ENCODE results near the gene MAP7D1. TPM values are rescaled to one million over a fixed set of nuclear protein-coding genes. Genes with fewer than 3 reads are reported as not detected.
A peak's percentile ranks its signal among the peaks of the same experiment; 100 is the strongest.

The MAP7D1 gene
- total RNA-seq, 1 experiment from 2014 or later, result 212 TPM

- Histone ChIP-seq H3K9me3 (ENCODE audit: control insufficient read depth, insufficient read depth, low read depth, low read length) (no peaks in the 10 kb centered on the region), H3K36me3 (ENCODE audit: control insufficient read depth, insufficient read depth, low read length) (no peaks in the 10 kb centered on the region; the same call in 1 of the 2 replicates), H3K4me3 (ENCODE audit: low read depth in 2 of 2, low read length in 2 of 2) (no peak overlapping the region), H3K27me3 (ENCODE audit: control insufficient read depth, insufficient read depth, low read length) (no peaks in the 10 kb centered on the region), H3K4me1 (ENCODE audit: control insufficient read depth, insufficient read depth, low read length) (peaks cover 42% of the 10 kb centered on the region), H3K27ac (ENCODE audit: low read length) (peak overlapping the region; percentile 98)
- DNase-seq (ENCODE audit: low read depth, low spot score) (no peak), ATAC-seq (no peak)
- CTCF ChIA-PET, result no interaction called here
- in situ Hi-C loops (cut with HindIII; ENCODE audit: low pct_unique_long_range_greater_than_20kb, low sequenced_read_pairs) (no loop called here), intact Hi-C loops (cut with micrococcal nuclease; ENCODE audit: unreplicated experiment) (loop anchor here (1.0 kb wide), 1 partner anchor 18 kb away; no protein-coding TSS in a partner anchor)
- POLR2A ChIA-PET, result no interaction called here
- TF ChIP-seq CTCF (IDR thresholded peaks at IDR 0.05) (no peak), REST (IDR thresholded peaks at IDR 0.05; ENCODE audit: insufficient read depth in 1 of 2, low read depth in 2 of 2, low read length in 1 of 2) (no peak), POLR2AphosphoS5 (IDR thresholded peaks at IDR 0.05; ENCODE audit: low read depth, low read length) (no peak), SIN3A (IDR thresholded peaks at IDR 0.05; ENCODE audit: borderline replicate concordance, insufficient read depth, low read depth, low read length) (no peak), TCF7L2 (IDR thresholded peaks at IDR 0.05; ENCODE audit: low read depth, low read length) (no peak)
- BruUV-seq (replicated peaks), result no TSS peak
These were observed 4.1 kb upstream of the MAP7D1 start for GRCh38 chr1:36151845-36152203.

- CTCF ChIA-PET, result no interaction called here
- no peak overlapping the region for H3K4me3 ChIP-seq (ENCODE audit: low read depth in 2 of 2, low read length in 2 of 2)
- POLR2A ChIA-PET, result no interaction called here
- peak overlapping the region; percentile 48; the same call in 1 of the 2 replicates for H3K27ac ChIP-seq (ENCODE audit: low read length)
- peaks cover 50% of the 10 kb centered on the region for H3K4me1 ChIP-seq (ENCODE audit: control insufficient read depth, insufficient read depth, low read length)
- no TSS peak for BruUV-seq (replicated peaks)
- TF ChIP-seq REST (IDR thresholded peaks at IDR 0.05; ENCODE audit: insufficient read depth in 1 of 2, low read depth in 2 of 2, low read length in 1 of 2) (no peak), CTCF (IDR thresholded peaks at IDR 0.05) (no peak), POLR2AphosphoS5 (IDR thresholded peaks at IDR 0.05; ENCODE audit: low read depth, low read length) (no peak), SIN3A (IDR thresholded peaks at IDR 0.05; ENCODE audit: borderline replicate concordance, insufficient read depth, low read depth, low read length) (no peak), TCF7L2 (IDR thresholded peaks at IDR 0.05; ENCODE audit: low read depth, low read length) (no peak)
- DNase-seq (ENCODE audit: low read depth, low spot score) (no peak), ATAC-seq (no peak)
- no peaks in the 10 kb centered on the region for H3K27me3 ChIP-seq (ENCODE audit: control insufficient read depth, insufficient read depth, low read length)
- H3K9me3 ChIP-seq (ENCODE audit: control insufficient read depth, insufficient read depth, low read depth, low read length), result no peaks in the 10 kb centered on the region
- intact Hi-C loops (cut with micrococcal nuclease; ENCODE audit: unreplicated experiment) (no loop called here), in situ Hi-C loops (cut with HindIII; ENCODE audit: low pct_unique_long_range_greater_than_20kb, low sequenced_read_pairs) (no loop called here)
- H3K36me3 ChIP-seq (ENCODE audit: control insufficient read depth, insufficient read depth, low read length), result peaks cover 2% of the 10 kb centered on the region
These were observed 2.5 kb upstream of the MAP7D1 start for GRCh38 chr1:36153476-36153875.
